Lower leg skin (tissue), 4 donors: ENCODE results near the gene SOCS6. TPM values are rescaled to one million over a fixed set of nuclear protein-coding genes. Genes with fewer than 3 reads are reported as not detected.

Experiments used
- DNase-seq, 2 donors: peaks; one replicate each; pipeline ENCODE4 v3.0.0-alpha.2; 2019; ENCODE audit warnings: low spot score in 2 of 2
- H3K4me3 ChIP-seq: fragments of 200-600 bp; sonication (generic); 2 replicates; pipeline ENCODE4 v1.5.1; 2017; ENCODE audit warnings: mild to moderate bottlenecking, low read depth; ENCODE audit not compliant: poor library complexity, severe bottlenecking
- CTCF ChIP-seq, 3 donors: fragments of 450-650 bp; IDR thresholded peaks; one replicate each; pipeline ENCODE4 v1.5.1; 2016; ENCODE audit warnings: antibody characterized with exemption in 3 of 3, mild to moderate bottlenecking in 3 of 3, moderate library complexity in 2 of 3
- POLR2A ChIP-seq, 2 donors: fragments of 450-650 bp; IDR thresholded peaks; one replicate each; pipeline ENCODE4 v1.6.1; 2016 to 2017; ENCODE audit warnings: antibody characterized with exemption in 2 of 2, mild to moderate bottlenecking in 1 of 2, moderate library complexity in 1 of 2
- WGBS, 2 donors: methylation state at CpG; one replicate each; pipeline ENCODE4 v1.1.5; 2018; 5-methylcytosine and 5-hydroxymethylcytosine counted together
- intact Hi-C: fragments of 100-400 bp; cut with DNase I; formaldehyde crosslinking; loops from one replicate; pipeline ENCODE4 v1.15.0; 2023; ENCODE audit warnings: low total_unique reads
- total RNA-seq, 4 donors: library from RNA; depleted of rRNA; stranded (reverse); fragments of >200 nt; gene quantifications; one replicate each; pipeline ENCODE4 v1.1.0, GENCODE V29; 2016

Gene SOCS6
- total RNA-seq, 4 donors from 2014 or later: 13.3 to 19.7 (median 18.7) TPM

- WGBS, 2 donors: 83 to 86% methylated on average over 5 of the region's 5 CpGs
- intact Hi-C loops: no loop called here
- TF ChIP-seq CTCF (IDR thresholded peaks at IDR 0.05) (no peak), POLR2A (IDR thresholded peaks at IDR 0.05) (no peak)
- no peak overlapping the region for H3K4me3 ChIP-seq
- no peak for DNase-seq
Observed at GRCh38 chr18:70280007-70280925, 8.6 kb upstream of the SOCS6 start.

- TF ChIP-seq CTCF (IDR thresholded peaks at IDR 0.05) (no peak), POLR2A (IDR thresholded peaks at IDR 0.05) (no peak)
- no peak overlapping the region for H3K4me3 ChIP-seq
- intact Hi-C loops: no loop called here
- no peak for DNase-seq
- 77 to 78% methylated on average over 2 of the region's 2 CpGs for WGBS, 2 donors
Observed at GRCh38 chr18:70284976-70285620, 3.7 kb upstream of the SOCS6 start.

GRCh38 chr18:70287731-70288130, 1.1 kb upstream of the SOCS6 start:
- DNase-seq: no peak
- WGBS, 2 donors: 92 to 96% methylated on average over 2 of the region's 2 CpGs
- TF ChIP-seq CTCF (IDR thresholded peaks at IDR 0.05): no peak
- TF ChIP-seq POLR2A (IDR thresholded peaks at IDR 0.05): no peak
- intact Hi-C loops: no loop called here
- no peak overlapping the region for H3K4me3 ChIP-seq

- TF ChIP-seq POLR2A (IDR thresholded peaks at IDR 0.05): no peak
- TF ChIP-seq CTCF (IDR thresholded peaks at IDR 0.05): no peak
- H3K4me3 ChIP-seq: peak overlapping the region; percentile 62
- DNase-seq: peak in 1 of 2 donors; percentile 87
- 2 to 3% methylated on average over 31 to 32 of the region's 50 CpGs for WGBS, 2 donors
- intact Hi-C loops: no loop called here
Observed at GRCh38 chr18:70288171-70288850, 534 bp upstream of the SOCS6 start.

GRCh38 chr18:70289351-70290312, 787 bp downstream of the SOCS6 start:
- DNase-seq: no peak
- WGBS, 2 donors: 1 to 5% methylated on average over 11 to 52 of the region's 87 CpGs
- TF ChIP-seq CTCF (IDR thresholded peaks at IDR 0.05) (no peak), POLR2A (IDR thresholded peaks at IDR 0.05) (no peak)
- peak overlapping the region; percentile 62 for H3K4me3 ChIP-seq
- intact Hi-C loops: no loop called here
